Skeletal muscle tissue (tissue), 4 donors: ENCODE results near the gene GCNT4. TPM values are rescaled to one million over a fixed set of nuclear protein-coding genes. Genes with fewer than 3 reads are reported as not detected.

Source experiments
- H3K27ac ChIP-seq: one replicate; pipeline ENCODE4 v1.7.0; 2013; ENCODE audit warnings: mild to moderate bottlenecking, low read depth, low read length, inconsistent platforms
- H3K27me3 ChIP-seq, 3 donors: one replicate each; pipeline ENCODE4 v1.7.0; 2013; ENCODE audit warnings: low read length in 3 of 3; ENCODE audit not compliant: control insufficient read depth in 3 of 3, insufficient read depth in 3 of 3
- H3K36me3 ChIP-seq, 3 donors: one replicate each; pipeline ENCODE4 v1.7.0; 2013; ENCODE audit warnings: low read length in 3 of 3; ENCODE audit not compliant: control insufficient read depth in 3 of 3, insufficient read depth in 3 of 3
- H3K4me1 ChIP-seq, 3 donors: one replicate each; pipeline ENCODE4 v1.7.0; 2013; ENCODE audit warnings: low read length in 3 of 3, mild to moderate bottlenecking in 3 of 3; ENCODE audit not compliant: control insufficient read depth in 3 of 3, insufficient read depth in 3 of 3
- H3K4me3 ChIP-seq, 3 donors: one replicate each; pipeline ENCODE4 v1.7.0; 2013; ENCODE audit warnings: low read length in 3 of 3
- H3K9ac ChIP-seq, 3 donors: one replicate each; pipeline ENCODE4 v1.7.0; 2013; ENCODE audit warnings: low read length in 3 of 3, mild to moderate bottlenecking in 3 of 3, moderate library complexity in 2 of 3, low read depth in 1 of 3
- H3K9me3 ChIP-seq, 3 donors: one replicate each; pipeline ENCODE4 v1.7.0; 2013; ENCODE audit warnings: low read length in 3 of 3; ENCODE audit not compliant: control insufficient read depth in 3 of 3
- total RNA-seq: library from RNA; depleted of rRNA; stranded (reverse); fragments of >200 nt; gene quantifications from one replicate; pipeline ENCODE4 v1.2.3, GENCODE V29; 2014
- donor health status: Osteomylitis.

GCNT4 gene
- total RNA-seq, 1 donor from 2014 or later: under 0.01 TPM

GRCh38 chr5:75053054-75053303, 621 bp upstream of the GCNT4 start:
- H3K27me3 ChIP-seq: no peaks in the 10 kb centered on the region
- no peaks in the 10 kb centered on the region for H3K9me3 ChIP-seq
- H3K4me1 ChIP-seq: peaks cover 13 to 29% (median 14%) of the 10 kb centered on the region in 3 donors
- H3K9ac ChIP-seq: peak overlapping the region; percentile 62 to 87 (median 84)
- peak overlapping the region in 2 of 3 donors; percentile 77 to 90 for H3K4me3 ChIP-seq
- H3K36me3 ChIP-seq: no peaks in the 10 kb centered on the region
- peak overlapping the region; percentile 81 for H3K27ac ChIP-seq

GRCh38 chr5:75051217-75051751, 1.1 kb downstream of the GCNT4 start:
- Histone ChIP-seq H3K36me3 (no peaks in the 10 kb centered on the region), H3K9ac (no peak overlapping the region), H3K9me3 (no peaks in the 10 kb centered on the region), H3K27ac (no peak overlapping the region), H3K27me3 (no peaks in the 10 kb centered on the region), H3K4me3 (peak overlapping the region in 1 of 3 donors; percentile 77), H3K4me1 (peaks cover 13 to 29% (median 14%) of the 10 kb centered on the region in 3 donors)

- Histone ChIP-seq H3K9ac (no peak overlapping the region), H3K27ac (no peak overlapping the region), H3K4me3 (no peak overlapping the region), H3K4me1 (peaks cover 13 to 29% (median 14%) of the 10 kb centered on the region in 3 donors), H3K27me3 (no peaks in the 10 kb centered on the region), H3K36me3 (peaks cover 0 to 4% (median 0%) of the 10 kb centered on the region in 3 donors), H3K9me3 (no peaks in the 10 kb centered on the region)
Observed at GRCh38 chr5:75050415-75050814, 1.9 kb downstream of the GCNT4 start.

GRCh38 chr5:75049456-75050351, 2.7 kb downstream of the GCNT4 start:
- H3K9me3 ChIP-seq: no peaks in the 10 kb centered on the region
- H3K4me3 ChIP-seq: no peak overlapping the region
- peaks cover 13 to 27% (median 13%) of the 10 kb centered on the region in 3 donors for H3K4me1 ChIP-seq
- H3K27me3 ChIP-seq: no peaks in the 10 kb centered on the region
- H3K9ac ChIP-seq: no peak overlapping the region
- no peak overlapping the region for H3K27ac ChIP-seq
- peaks cover 0 to 4% (median 0%) of the 10 kb centered on the region in 3 donors for H3K36me3 ChIP-seq

- Histone ChIP-seq H3K4me1 (peaks cover 6 to 18% (median 7%) of the 10 kb centered on the region in 3 donors), H3K9me3 (no peaks in the 10 kb centered on the region), H3K4me3 (peak overlapping the region in 1 of 3 donors; percentile 48), H3K27me3 (no peaks in the 10 kb centered on the region), H3K9ac (peak overlapping the region in 1 of 3 donors; percentile 21), H3K36me3 (peaks cover 0 to 4% (median 0%) of the 10 kb centered on the region in 3 donors), H3K27ac (no peak overlapping the region)
Observed at GRCh38 chr5:75048457-75048953, 3.9 kb downstream of the GCNT4 start.

GRCh38 chr5:75047356-75047755, 5.0 kb downstream of the GCNT4 start:
- no peak overlapping the region for H3K9ac ChIP-seq
- no peaks in the 10 kb centered on the region for H3K9me3 ChIP-seq
- H3K4me3 ChIP-seq: no peak overlapping the region
- no peaks in the 10 kb centered on the region for H3K27me3 ChIP-seq
- H3K4me1 ChIP-seq: peaks cover 6 to 16% (median 7%) of the 10 kb centered on the region in 3 donors
- no peak overlapping the region for H3K27ac ChIP-seq
- H3K36me3 ChIP-seq: peaks cover 0 to 4% (median 0%) of the 10 kb centered on the region in 3 donors

GRCh38 chr5:75046366-75047142, 5.8 kb downstream of the GCNT4 start:
- peaks cover 0 to 4% (median 0%) of the 10 kb centered on the region in 3 donors for H3K36me3 ChIP-seq
- H3K4me1 ChIP-seq: peaks cover 3 to 13% (median 4%) of the 10 kb centered on the region in 3 donors
- H3K9ac ChIP-seq: no peak overlapping the region
- H3K27me3 ChIP-seq: no peaks in the 10 kb centered on the region
- H3K4me3 ChIP-seq: no peak overlapping the region
- no peaks in the 10 kb centered on the region for H3K9me3 ChIP-seq
- no peak overlapping the region for H3K27ac ChIP-seq

GRCh38 chr5:75045071-75045470, 7.3 kb downstream of the GCNT4 start:
- no peaks in the 10 kb centered on the region for H3K27me3 ChIP-seq
- no peak overlapping the region for H3K27ac ChIP-seq
- no peaks in the 10 kb centered on the region for H3K9me3 ChIP-seq
- no peak overlapping the region for H3K9ac ChIP-seq
- H3K4me3 ChIP-seq: no peak overlapping the region
- H3K36me3 ChIP-seq: peaks cover 0 to 4% (median 0%) of the 10 kb centered on the region in 3 donors
- peaks cover 0 to 6% (median 2%) of the 10 kb centered on the region in 3 donors for H3K4me1 ChIP-seq

GRCh38 chr5:75044406-75044805, 8.0 kb downstream of the GCNT4 start:
- H3K4me3 ChIP-seq: no peak overlapping the region

More at GRCh38 chr5:75044406-75044805, 8.0 kb downstream of the GCNT4 start:
- peaks cover 0 to 4% (median 0%) of the 10 kb centered on the region in 3 donors for H3K36me3 ChIP-seq
- no peak overlapping the region for H3K27ac ChIP-seq
- no peaks in the 10 kb centered on the region for H3K9me3 ChIP-seq
- no peak overlapping the region for H3K9ac ChIP-seq
- no peaks in the 10 kb centered on the region for H3K4me1 ChIP-seq
- H3K27me3 ChIP-seq: no peaks in the 10 kb centered on the region
